CD4-positive, alpha-beta memory T cell (primary cell): ENCODE data around the gene NR1H2. TPM values are rescaled to one million over a fixed set of nuclear protein-coding genes. Genes with fewer than 3 reads are reported as not detected.
A peak's percentile ranks its signal among the peaks of the same experiment; 100 is the strongest.

Source experiments
- CTCF ChIA-PET: fragments of 350-600 bp; sonication (Branson Sonifier 250); formaldehyde crosslinking; loops from one replicate; lab custom pipeline; 2021; ENCODE audit warnings: inconsistent platforms; ENCODE audit not compliant: partially characterized antibody; lab: Charles Lee
- POLR2A ChIA-PET: fragments of 350-600 bp; sonication (Branson Sonifier 250); formaldehyde crosslinking; loops from one replicate; lab custom pipeline; 2021; ENCODE audit not compliant: partially characterized antibody; lab: Charles Lee
- DNase-seq, 5 donors: peaks; one replicate each; pipeline versions ENCODE4 v3.0.0 to v3.0.0-alpha.2; 2020 to 2022; ENCODE audit warnings: mixed read lengths in 1 of 5
- H3K27ac ChIP-seq: one replicate; pipeline ENCODE4 v1.7.0; 2013; ENCODE audit warnings: low read depth, low read length
- H3K27me3 ChIP-seq: 2 replicates; pipeline ENCODE4 v1.7.0; 2013; ENCODE audit warnings: mild to moderate bottlenecking, low read length, moderate library complexity; ENCODE audit not compliant: insufficient read depth
- H3K36me3 ChIP-seq: 2 replicates; pipeline ENCODE4 v1.7.0; 2013; ENCODE audit warnings: mild to moderate bottlenecking, low read length, moderate library complexity; ENCODE audit not compliant: insufficient read depth
- H3K4me1 ChIP-seq: 2 replicates; pipeline ENCODE4 v1.7.0; 2013; ENCODE audit warnings: mild to moderate bottlenecking, low read length, moderate library complexity; ENCODE audit not compliant: insufficient read depth
- H3K4me3 ChIP-seq, 2 donors: one replicate each; pipeline ENCODE4 v1.7.0; 2013; ENCODE audit warnings: low read length in 2 of 2, mild to moderate bottlenecking in 1 of 2
- H3K9me3 ChIP-seq, 2 donors: one replicate each; pipeline ENCODE4 v1.7.0; 2013; ENCODE audit warnings: low read length in 2 of 2, control low read depth in 1 of 2; ENCODE audit not compliant: control insufficient read depth in 1 of 2
- H3K27ac Mint-ChIP-seq, 7 donors: one replicate each; pipeline ENCODE4 v1.8.0; 2020 to 2021; ENCODE audit warnings: mixed read lengths in 7 of 7, mild to moderate bottlenecking in 6 of 7, inconsistent platforms in 3 of 7, moderate library complexity in 3 of 7
- H3K27me3 Mint-ChIP-seq, 2 donors: one replicate each; pipeline ENCODE4 v1.8.0; 2020 to 2021; ENCODE audit warnings: mixed read lengths in 2 of 2
- H3K36me3 Mint-ChIP-seq, 2 donors: one replicate each; pipeline ENCODE4 v1.8.0; 2020 to 2021; ENCODE audit warnings: mixed read lengths in 2 of 2, inconsistent platforms in 1 of 2, mild to moderate bottlenecking in 1 of 2
- H3K4me1 Mint-ChIP-seq, 4 donors: one replicate each; pipeline ENCODE4 v1.8.0; 2020 to 2021; ENCODE audit warnings: mixed read lengths in 4 of 4, mild to moderate bottlenecking in 1 of 4
- H3K4me3 Mint-ChIP-seq, 8 donors: one replicate each; pipeline ENCODE4 v1.8.0; 2020 to 2021; ENCODE audit warnings: mixed read lengths in 8 of 8, mild to moderate bottlenecking in 7 of 8, moderate library complexity in 6 of 8, inconsistent platforms in 3 of 8
- H3K9me3 Mint-ChIP-seq, 8 donors: one replicate each; pipeline ENCODE4 v1.8.0; 2020 to 2021; ENCODE audit warnings: mixed read lengths in 8 of 8, mild to moderate bottlenecking in 5 of 8, inconsistent platforms in 3 of 8, moderate library complexity in 1 of 8
- intact Hi-C: fragments of 100-400 bp; cut with micrococcal nuclease; formaldehyde crosslinking; loops from one replicate; pipeline ENCODE4 v1.15.1; 2023
- polyA plus RNA-seq, 2 donors: library from polyadenylated mRNA; unstranded; fragments of 300-500 nt; fragmentation: Illumina TruSeq; gene quantifications; one replicate each; pipeline ENCODE4 v1.2.3, GENCODE V29; 2021
- total RNA-seq, 2 experiments: library from RNA; stranded (reverse); gene quantifications; one replicate each; pipeline ENCODE4 v1.2.3, GENCODE V29; 2021

The NR1H2 gene
- total and polyA plus RNA-seq, 4 experiments from 2014 or later: 86.9 to 109 (median 95.6) TPM

- Mint-ChIP-seq H3K27me3 (peaks cover 17 to 23% of the 10 kb centered on the region in 2 donors), H3K36me3 (no peaks in the 10 kb centered on the region), H3K9me3 (no peaks in the 10 kb centered on the region), H3K27ac (no peak overlapping the region), H3K4me1 (peaks cover 0 to 6% (median 3%) of the 10 kb centered on the region in 4 donors), H3K4me3 (no peak overlapping the region)
- Histone ChIP-seq H3K27ac (no peak overlapping the region), H3K27me3 (no peaks in the 10 kb centered on the region), H3K9me3 (no peaks in the 10 kb centered on the region), H3K4me1 (no peaks in the 10 kb centered on the region), H3K36me3 (no peaks in the 10 kb centered on the region), H3K4me3 (no peak overlapping the region)
- CTCF ChIA-PET: no interaction called here
- POLR2A ChIA-PET: no interaction called here
- intact Hi-C loops: no loop called here
- no peak for DNase-seq
Measured at GRCh38 chr19:50420808-50421207, 44.6 kb downstream of the NR1H2 start.

GRCh38 chr19:50422397-50423278, 46.4 kb downstream of the NR1H2 start:
- Mint-ChIP-seq H3K27me3 (peaks cover 17 to 25% of the 10 kb centered on the region in 2 donors), H3K4me1 (peaks cover 0 to 6% (median 3%) of the 10 kb centered on the region in 4 donors), H3K36me3 (no peaks in the 10 kb centered on the region), H3K9me3 (no peaks in the 10 kb centered on the region), H3K4me3 (no peak overlapping the region), H3K27ac (no peak overlapping the region)
- Histone ChIP-seq H3K27ac (no peak overlapping the region), H3K9me3 (no peaks in the 10 kb centered on the region), H3K36me3 (no peaks in the 10 kb centered on the region), H3K4me3 (no peak overlapping the region), H3K27me3 (no peaks in the 10 kb centered on the region), H3K4me1 (no peaks in the 10 kb centered on the region)
- intact Hi-C loops: no loop called here
- ChIA-PET POLR2A (no interaction called here), CTCF (interaction anchor here (1.2 to 1.7 kb wide), 2 partner anchors 8 to 9 kb away, joined by 3 read pairs; no protein-coding TSS in a partner anchor)
- no peak for DNase-seq

GRCh38 chr19:50423279-50424113, 47.2 kb downstream of the NR1H2 start:
- Histone ChIP-seq H3K27me3 (no peaks in the 10 kb centered on the region), H3K36me3 (no peaks in the 10 kb centered on the region), H3K27ac (no peak overlapping the region), H3K4me3 (no peak overlapping the region), H3K9me3 (no peaks in the 10 kb centered on the region), H3K4me1 (no peaks in the 10 kb centered on the region)
- intact Hi-C loops: no loop called here
- CTCF ChIA-PET: interaction anchor here (1.2 to 1.7 kb wide), 2 partner anchors 8 to 10 kb away, joined by 3 read pairs; no protein-coding TSS in a partner anchor
- POLR2A ChIA-PET: no interaction called here
- H3K4me3 Mint-ChIP-seq: no peak overlapping the region
- no peaks in the 10 kb centered on the region for H3K36me3 Mint-ChIP-seq
- H3K9me3 Mint-ChIP-seq: no peaks in the 10 kb centered on the region
- DNase-seq: no peak
- H3K4me1 Mint-ChIP-seq: peaks cover 0 to 6% (median 3%) of the 10 kb centered on the region in 4 donors
- H3K27me3 Mint-ChIP-seq: peaks cover 17 to 25% of the 10 kb centered on the region in 2 donors
- H3K27ac Mint-ChIP-seq: no peak overlapping the region

GRCh38 chr19:50425581-50425980, 49.3 kb downstream of the NR1H2 start:
- H3K9me3 Mint-ChIP-seq: no peaks in the 10 kb centered on the region
- CTCF ChIA-PET: no interaction called here
- H3K27ac Mint-ChIP-seq: no peak overlapping the region
- Histone ChIP-seq H3K27ac (no peak overlapping the region), H3K36me3 (no peaks in the 10 kb centered on the region), H3K4me1 (no peaks in the 10 kb centered on the region), H3K27me3 (no peaks in the 10 kb centered on the region), H3K9me3 (no peaks in the 10 kb centered on the region), H3K4me3 (no peak overlapping the region)
- POLR2A ChIA-PET: no interaction called here
- intact Hi-C loops: no loop called here
- no peaks in the 10 kb centered on the region for H3K36me3 Mint-ChIP-seq
- peaks cover 0 to 5% (median 3%) of the 10 kb centered on the region in 4 donors for H3K4me1 Mint-ChIP-seq
- H3K27me3 Mint-ChIP-seq: peaks cover 6 to 17% of the 10 kb centered on the region in 2 donors
- H3K4me3 Mint-ChIP-seq: no peak overlapping the region
- no peak for DNase-seq

- H3K27me3 Mint-ChIP-seq: peaks cover 2 to 15% of the 10 kb centered on the region in 2 donors
- peak overlapping the region in 2 of 8 donors; percentile 65 to 77 for H3K4me3 Mint-ChIP-seq
- peaks cover 6 to 17% (median 12%) of the 10 kb centered on the region in 4 donors for H3K4me1 Mint-ChIP-seq
- intact Hi-C loops: no loop called here
- POLR2A ChIA-PET: no interaction called here
- H3K27ac Mint-ChIP-seq: peak overlapping the region in 2 of 7 donors; percentile 48 to 55
- H3K36me3 ChIP-seq: no peaks in the 10 kb centered on the region
- H3K27ac ChIP-seq: no peak overlapping the region
- no peak for DNase-seq
- peaks cover 10% of the 10 kb centered on the region for H3K4me1 ChIP-seq
- no peak overlapping the region for H3K4me3 ChIP-seq
- H3K36me3 Mint-ChIP-seq: no peaks in the 10 kb centered on the region
- H3K27me3 ChIP-seq: no peaks in the 10 kb centered on the region
- H3K9me3 ChIP-seq: no peaks in the 10 kb centered on the region
- no peaks in the 10 kb centered on the region for H3K9me3 Mint-ChIP-seq
- CTCF ChIA-PET: interaction anchor here (1.0 to 1.6 kb wide), 2 partner anchors 59 to 356 kb away, joined by 3 read pairs; no protein-coding TSS in a partner anchor
Measured at GRCh38 chr19:50427318-50427925, 51.2 kb downstream of the NR1H2 start.

- peak overlapping the region; percentile 25 to 77 (median 59) for H3K4me3 Mint-ChIP-seq
- DNase-seq: peak in 4 of 5 donors; percentile 24 to 32 (median 26)
- H3K9me3 Mint-ChIP-seq: no peaks in the 10 kb centered on the region
- H3K27ac ChIP-seq: no peak overlapping the region
- H3K36me3 Mint-ChIP-seq: no peaks in the 10 kb centered on the region
- peaks cover 13% of the 10 kb centered on the region for H3K4me1 ChIP-seq
- H3K4me3 ChIP-seq: no peak overlapping the region
- H3K9me3 ChIP-seq: no peaks in the 10 kb centered on the region
- H3K4me1 Mint-ChIP-seq: peaks cover 6 to 20% (median 12%) of the 10 kb centered on the region in 4 donors
- H3K27me3 Mint-ChIP-seq: peaks cover 4 to 19% of the 10 kb centered on the region in 2 donors
- ChIA-PET CTCF (interaction anchor here (1.0 to 1.6 kb wide), 2 partner anchors 59 to 356 kb away, joined by 3 read pairs; no protein-coding TSS in a partner anchor), POLR2A (no interaction called here)
- H3K36me3 ChIP-seq: no peaks in the 10 kb centered on the region
- no peaks in the 10 kb centered on the region for H3K27me3 ChIP-seq
- intact Hi-C loops: no loop called here
- H3K27ac Mint-ChIP-seq: peak overlapping the region in 1 of 7 donors; percentile 13
Measured at GRCh38 chr19:50427997-50428425, 51.8 kb downstream of the NR1H2 start.
